Hindlimb muscle (tissue), 1 donor: ENCODE data around the gene MARK4. TPM values are rescaled to one million over a fixed set of nuclear protein-coding genes. Genes with fewer than 3 reads are reported as not detected.
A peak's percentile ranks its signal among the peaks of the same experiment; 100 is the strongest.

ENCODE experiments used
- DNase-seq: peaks from one replicate; pipeline ENCODE4 v3.0.0-alpha.2; 2013
- polyA plus RNA-seq: library from polyadenylated mRNA; unstranded; fragments of 120-200 nt; gene quantifications from one replicate; pipeline ENCODE4 v1.2.1, GENCODE V29; 2013; ENCODE audit not compliant: insufficient read length

MARK4 gene
- polyA plus RNA-seq, 1 donor = 39.1 TPM

- no peak for DNase-seq
These were observed 24.4 kb downstream of the MARK4 start for GRCh38 chr19:45275370-45275971.

- DNase-seq = no peak
These were observed 25.2 kb downstream of the MARK4 start for GRCh38 chr19:45276284-45276687.

- DNase-seq = no peak
These were observed 27.0 kb downstream of the MARK4 start for GRCh38 chr19:45278087-45278486.

GRCh38 chr19:45279587-45280192, 28.6 kb downstream of the MARK4 start:
- DNase-seq = no peak

- DNase-seq = no peak
These were observed 29.4 kb downstream of the MARK4 start for GRCh38 chr19:45280471-45280961.

GRCh38 chr19:45283443-45284033, 32.5 kb downstream of the MARK4 start:
- DNase-seq = no peak

GRCh38 chr19:45290381-45290931, 39.4 kb downstream of the MARK4 start:
- DNase-seq = no peak

GRCh38 chr19:45291834-45292233, 40.8 kb downstream of the MARK4 start:
- no peak for DNase-seq

GRCh38 chr19:45293682-45294081, 42.6 kb downstream of the MARK4 start:
- no peak for DNase-seq

- peak; percentile 48 for DNase-seq
These were observed 43.4 kb downstream of the MARK4 start for GRCh38 chr19:45294291-45295029.

- DNase-seq = no peak
These were observed 44.8 kb downstream of the MARK4 start for GRCh38 chr19:45295873-45296272.

GRCh38 chr19:45296355-45296754, 45.3 kb downstream of the MARK4 start:
- DNase-seq = no peak

GRCh38 chr19:45297674-45298073, 46.6 kb downstream of the MARK4 start:
- DNase-seq = no peak

GRCh38 chr19:45298264-45298663, 47.2 kb downstream of the MARK4 start:
- DNase-seq = no peak

GRCh38 chr19:45299719-45300118, 48.6 kb downstream of the MARK4 start:
- no peak for DNase-seq

- DNase-seq = no peak
These were observed 51.3 kb downstream of the MARK4 start for GRCh38 chr19:45302416-45302815.

- no peak for DNase-seq
These were observed 52.4 kb downstream of the MARK4 start for GRCh38 chr19:45303269-45304060.

- no peak for DNase-seq
These were observed 53.3 kb downstream of the MARK4 start for GRCh38 chr19:45304141-45304926.

- DNase-seq = no peak
These were observed 53.9 kb downstream of the MARK4 start for GRCh38 chr19:45305007-45305406.

GRCh38 chr19:45305421-45305820, 54.4 kb downstream of the MARK4 start:
- no peak for DNase-seq

GRCh38 chr19:45306040-45306439, 55.0 kb downstream of the MARK4 start:
- no peak for DNase-seq
